Motor neuron (in vitro differentiated cells): Measurements from ENCODE around the gene OR6Q1. TPM values are rescaled to one million over a fixed set of nuclear protein-coding genes. Genes with fewer than 3 reads are reported as not detected.
A peak's percentile ranks its signal among the peaks of the same experiment; 100 is the strongest.
"Not testable (repeated sequence)": the region's sequence is repeated elsewhere in the genome, so short reads cannot be mapped to it uniquely, and the experiment has no call there.

Experiments used
- ATAC-seq, 8 experiments: fragments of 200-7000 bp; cut with Tn5 transposase; replicated peaks in 6 of 8; 2 replicates each; pipeline ENCODE4 v1.8.0; 2021; ENCODE audit warnings: mild to moderate bottlenecking in 8 of 8, moderate library complexity in 8 of 8
- H3K27ac ChIP-seq, 2 donors: fragments of 250-450 bp; sonication (Bioruptor Pico); 2 replicates each; pipeline ENCODE4 v1.9.0; 2021; ENCODE audit warnings: antibody characterized with exemption in 2 of 2, mild to moderate bottlenecking in 2 of 2, moderate library complexity in 1 of 2
- H3K4me1 ChIP-seq, 2 donors: fragments of 250-450 bp; sonication (Bioruptor Pico); replicated peaks in 1 of 2; 2 replicates each; pipeline ENCODE4 v1.6.1; 2021; ENCODE audit warnings: antibody characterized with exemption in 2 of 2, mild to moderate bottlenecking in 2 of 2, moderate library complexity in 1 of 2
- H3K4me3 ChIP-seq, 5 donors: fragments of 250-450 bp; sonication (Bioruptor Pico); 2 replicates each; pipeline ENCODE4 v1.9.0; 2021; ENCODE audit warnings: antibody characterized with exemption in 5 of 5, mild to moderate bottlenecking in 5 of 5, moderate library complexity in 4 of 5
- WGBS, 10 experiments: fragments of 450-650 bp; shearing (Covaris generic); methylation state at CpG; one replicate each; pipeline ENCODE4 v1.0.0; 2022; 5-methylcytosine and 5-hydroxymethylcytosine counted together
- in situ Hi-C, 9 experiments: fragments of 400-800 bp; cut with MboI; loops; one replicate each; pipeline ENCODE4 v1.15.0; 2021; ENCODE audit warnings: low sequenced_read_pairs in 9 of 9, low pct_unique_long_range_greater_than_20kb in 2 of 9; ENCODE audit not compliant: unreplicated experiment in 9 of 9
- total RNA-seq, 8 experiments: library from RNA; unstranded; fragments of 300-600 nt; gene quantifications; 2 replicates each; pipeline versions ENCODE4 v1.2.3 to v1.2.4, GENCODE V29; 2022

Gene OR6Q1
- total RNA-seq: under 1 TPM in 1 of 8 experiments, not detected in 7; 0.38 TPM

GRCh38 chr11:58030653-58031052 is at the start of gene OR6Q1:
TSS of gene OR6Q1 (plus strand) at chr11:58030953. CDS start at chr11:58030953, 0 bp downstream.
- no peak within 1 kb of the TSS for H3K27ac ChIP-seq
- no peak for ATAC-seq
- H3K4me3 ChIP-seq: no peak within 1 kb of the TSS
- no peaks in the 10 kb centered on the region for H3K4me1 ChIP-seq
- in situ Hi-C loops: no loop called here

DNA sequence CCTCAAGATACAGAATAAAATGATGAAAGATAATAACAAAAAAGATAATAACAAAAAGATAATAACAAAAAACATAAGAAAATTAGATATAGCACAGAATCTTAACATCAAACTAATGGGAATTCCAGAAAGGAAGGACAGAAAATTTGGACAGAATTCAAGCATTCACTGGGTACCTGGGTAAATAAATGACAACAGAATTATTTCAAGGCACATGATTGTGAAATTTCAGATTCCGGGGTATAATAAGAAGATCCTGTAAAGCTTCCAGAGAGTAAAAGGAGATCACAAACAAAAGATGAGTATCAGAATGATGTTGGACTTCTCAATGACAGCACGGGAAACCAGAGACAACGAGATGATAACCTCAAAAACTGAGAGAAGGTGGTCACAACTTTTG is 49.2 kb upstream of the OR6Q1 start:
- in situ Hi-C loops: no loop called here
- H3K27ac ChIP-seq: no peak overlapping the region
- H3K4me3 ChIP-seq: no peak overlapping the region
- ATAC-seq: no peak
- 6 to 100% (median 80%) methylated on average over 1 to 3 of the region's 3 CpGs for WGBS, 10 experiments
- H3K4me1 ChIP-seq: peaks cover 4 to 13% of the 10 kb centered on the region in 2 donors

DNA sequence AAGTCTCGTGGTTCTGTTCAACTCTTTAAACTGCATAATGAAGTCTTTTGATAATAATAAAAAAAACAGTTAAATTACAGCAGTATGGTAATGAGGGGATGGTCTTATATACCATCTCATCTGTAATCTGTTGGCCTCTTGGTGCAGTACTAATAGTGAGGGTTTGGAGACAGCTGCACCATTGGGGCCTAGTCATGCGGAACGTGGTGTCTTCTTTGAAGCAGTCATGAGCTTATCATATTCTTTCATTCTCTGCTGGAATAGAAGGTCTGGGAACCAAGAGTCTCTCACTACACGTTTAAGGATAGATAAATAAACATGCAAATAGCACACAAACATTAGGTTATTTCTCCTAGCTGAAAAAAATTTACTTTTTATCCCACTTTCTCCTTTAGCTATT is 48.0 kb upstream of the OR6Q1 start:
- in situ Hi-C loops: no loop called here
- peak in 5 of 8 experiments; percentile 70 to 100 (median 99) for ATAC-seq
- Histone ChIP-seq H3K4me3 (no peak overlapping the region), H3K4me1 (peaks cover 4 to 13% of the 10 kb centered on the region in 2 donors), H3K27ac (peak overlapping the region in 1 of 2 donors; percentile 61)
- WGBS, 10 experiments: 0 to 70% (median 15%) methylated on average over 1 to 4 of the region's 4 CpGs

GRCh38 chr11:57983191-57983590 is 47.6 kb upstream of the OR6Q1 start:
- 0 to 71% (median 40%) methylated on average over 1 to 3 of the region's 3 CpGs for WGBS, 10 experiments
- H3K4me1 ChIP-seq: peaks cover 4 to 13% of the 10 kb centered on the region in 2 donors
- peak in 4 of 8 experiments; percentile 29 to 52 (median 35) for ATAC-seq
- no peak overlapping the region for H3K4me3 ChIP-seq
- H3K27ac ChIP-seq: peak overlapping the region in 1 of 2 donors; percentile 61
- in situ Hi-C loops: no loop called here

DNA sequence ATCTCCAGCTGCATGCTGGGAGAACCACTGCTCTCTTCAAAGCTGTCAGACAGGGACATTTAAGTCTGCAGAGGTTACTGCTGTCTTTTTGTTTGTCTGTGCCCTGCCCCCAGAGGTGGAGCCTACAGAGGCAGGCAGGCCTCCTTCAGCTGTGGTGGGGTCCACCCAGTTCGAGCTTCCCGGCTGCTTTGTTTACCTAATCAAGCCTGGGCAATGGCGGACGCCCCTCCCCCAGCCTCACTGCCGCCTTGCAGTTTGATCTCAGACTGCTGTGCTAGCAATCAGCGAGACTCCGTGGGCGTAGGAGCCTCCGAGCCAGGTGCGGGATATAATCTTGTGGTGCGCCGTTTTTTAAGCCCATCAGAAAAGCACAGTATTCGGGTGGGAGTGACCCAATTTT is 31.2 kb upstream of the OR6Q1 start:
- in situ Hi-C loops, H3K4me3 ChIP-seq, ATAC-seq, H3K4me1 ChIP-seq, H3K27ac ChIP-seq: not testable (repeated sequence)
- WGBS, 10 experiments: no CpG with 5 or more reads among the region's 13 CpGs

DNA sequence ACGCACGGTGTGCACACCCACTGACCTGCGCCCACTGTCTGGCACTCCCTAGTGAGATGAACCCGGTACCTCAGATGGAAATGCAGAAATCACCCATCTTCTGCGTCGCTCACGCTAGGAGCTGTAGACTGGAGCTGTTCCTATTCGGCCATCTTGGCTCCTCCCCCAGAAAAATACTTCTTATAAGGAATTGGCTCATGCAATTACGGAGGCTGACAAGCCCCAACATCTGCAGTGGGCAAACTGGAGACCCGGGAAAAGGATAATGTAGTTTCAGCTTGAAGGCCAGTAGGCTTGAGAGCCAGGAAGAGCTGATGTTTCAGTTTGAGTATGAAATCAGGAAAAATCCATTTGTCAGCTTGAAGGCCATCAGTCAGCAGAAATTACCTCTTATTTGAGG is 30.7 kb upstream of the OR6Q1 start:
- H3K4me3 ChIP-seq, ATAC-seq, in situ Hi-C loops, H3K27ac ChIP-seq, H3K4me1 ChIP-seq: not testable (repeated sequence)
- 42 to 100% (median 100%) methylated on average over 1 to 3 of the region's 10 CpGs; no CpG with 5 or more reads in 6 of the 10 experiments for WGBS, 10 experiments

DNA sequence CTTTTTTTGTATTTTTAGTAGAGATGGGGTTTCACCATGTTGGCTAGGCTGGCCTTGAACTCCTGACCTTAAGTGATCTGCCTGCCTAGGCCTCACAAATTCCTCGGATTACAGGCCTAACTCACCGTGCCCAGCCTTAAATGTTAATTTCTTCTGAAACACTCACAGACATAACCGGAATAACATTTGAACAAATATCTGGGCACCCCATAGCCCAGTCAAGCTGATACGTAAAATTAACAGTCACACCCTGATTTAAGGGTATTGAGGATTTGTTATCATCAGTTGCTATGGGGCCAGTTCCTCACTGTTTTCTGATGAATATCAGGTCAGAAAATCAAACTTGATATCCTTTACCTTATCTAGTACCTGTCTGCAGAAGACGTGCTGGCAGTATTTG is 30.1 kb upstream of the OR6Q1 start:
- WGBS, 10 experiments: 47 to 100% (median 72%) methylated on average over 1 to 5 of the region's 5 CpGs; no CpG with 5 or more reads in 1 of the 10 experiments
- no peak for ATAC-seq
- Histone ChIP-seq H3K27ac (no peak overlapping the region), H3K4me3 (no peak overlapping the region), H3K4me1 (no peaks in the 10 kb centered on the region)
- in situ Hi-C loops: no loop called here

GRCh38 chr11:58003036-58003435 is 27.7 kb upstream of the OR6Q1 start:
- ATAC-seq: no peak
- Histone ChIP-seq H3K4me3 (no peak overlapping the region), H3K4me1 (no peaks in the 10 kb centered on the region), H3K27ac (no peak overlapping the region)
- in situ Hi-C loops: no loop called here
- WGBS, 10 experiments: 0 to 85% (median 35%) methylated on average over 1 to 2 of the region's 2 CpGs; no CpG with 5 or more reads in 4 of the 10 experiments

DNA sequence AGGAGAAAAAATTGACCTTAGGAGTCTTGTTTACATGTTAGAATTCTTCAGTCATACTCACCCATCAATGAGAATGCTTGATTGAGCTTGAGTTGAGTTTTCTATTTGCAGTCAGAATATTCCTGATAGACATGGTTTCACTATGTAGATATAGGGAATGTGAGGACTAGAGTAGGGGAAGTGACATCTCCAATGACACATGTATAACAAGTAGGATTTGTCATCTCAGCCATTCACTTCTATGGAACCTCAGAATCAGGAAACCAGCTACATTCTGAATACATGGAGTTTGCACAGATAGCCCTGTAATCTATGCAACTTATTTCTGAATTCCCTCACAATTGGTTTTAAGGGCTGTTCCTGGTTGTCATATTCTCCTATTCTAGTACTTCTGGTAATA is 27.2 kb upstream of the OR6Q1 start:
- Histone ChIP-seq H3K4me1 (no peaks in the 10 kb centered on the region), H3K4me3 (no peak overlapping the region), H3K27ac (no peak overlapping the region)
- in situ Hi-C loops: no loop called here
- ATAC-seq: peak in 1 of 8 experiments; percentile 43

DNA sequence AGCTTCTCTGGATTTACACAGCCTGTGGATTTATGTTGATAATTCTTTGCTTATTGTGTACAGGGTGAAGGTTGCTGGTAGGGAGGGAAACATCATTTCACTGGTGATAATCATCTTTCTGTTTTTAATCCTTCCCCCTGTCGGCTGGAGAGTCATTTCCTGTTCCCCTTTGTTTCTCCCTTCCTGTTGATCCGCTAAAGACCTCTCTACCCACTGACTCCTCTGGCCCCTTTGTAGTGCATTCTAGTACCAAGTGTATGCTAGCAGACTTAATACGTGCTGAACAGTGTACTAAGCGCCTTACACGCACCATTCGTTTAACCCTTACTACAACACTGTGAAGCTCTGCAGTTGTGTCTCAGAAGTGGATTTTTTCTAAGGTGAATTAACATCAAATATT is 26.1 kb upstream of the OR6Q1 start:
- WGBS, 10 experiments: 26 to 85% (median 73%) methylated on average over 1 to 6 of the region's 6 CpGs; no CpG with 5 or more reads in 1 of the 10 experiments
- in situ Hi-C loops: no loop called here
- H3K4me1 ChIP-seq: no peaks in the 10 kb centered on the region
- no peak overlapping the region for H3K27ac ChIP-seq
- H3K4me3 ChIP-seq: no peak overlapping the region
- ATAC-seq: no peak

DNA sequence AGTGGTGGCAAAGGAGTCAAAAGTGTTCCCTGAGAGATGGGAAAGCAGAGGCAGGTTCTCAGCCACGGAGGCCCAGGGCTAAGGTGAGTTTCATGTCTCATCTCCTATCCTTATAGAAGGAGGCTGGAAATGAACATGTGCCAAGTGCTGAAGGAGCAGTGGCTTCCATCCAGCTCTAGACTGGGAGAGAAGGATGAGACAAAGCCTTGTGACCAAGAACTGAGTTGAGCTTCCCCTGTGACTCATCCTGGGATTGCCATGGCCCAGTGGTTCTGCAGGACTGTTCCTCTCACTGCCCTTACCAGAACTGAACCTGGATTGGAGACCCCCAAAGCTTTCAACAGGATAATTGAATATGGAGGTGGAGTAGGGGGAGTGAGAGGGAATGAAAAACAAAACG is 23.8 kb upstream of the OR6Q1 start:
- in situ Hi-C loops: no loop called here

DNA sequence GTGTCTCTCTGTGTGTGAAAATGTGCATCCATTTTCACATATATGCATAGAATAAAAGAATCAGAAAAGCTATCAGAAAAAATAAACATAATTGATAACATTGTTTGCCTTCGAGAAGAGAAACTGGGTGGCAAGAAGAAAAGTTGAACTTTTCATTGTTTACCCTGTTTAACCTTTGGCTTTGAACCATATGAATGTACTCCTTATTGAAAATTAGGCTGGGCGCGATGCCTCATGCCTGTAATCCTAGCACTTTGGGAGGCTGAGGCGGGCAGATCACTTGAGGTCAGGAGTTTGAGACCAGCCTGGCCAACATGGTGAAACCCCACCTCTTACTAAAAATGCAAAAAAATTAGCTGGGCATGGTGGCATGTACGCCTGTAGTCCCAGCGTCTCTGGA is 19.0 kb upstream of the OR6Q1 start:
- WGBS, 10 experiments: 30 to 95% (median 63%) methylated on average over 1 to 5 of the region's 6 CpGs; no CpG with 5 or more reads in 1 of the 10 experiments

More for the DNA sequence above, 23.8 kb upstream of the OR6Q1 start:
- Histone ChIP-seq H3K4me3 (no peak overlapping the region), H3K27ac (no peak overlapping the region), H3K4me1 (no peaks in the 10 kb centered on the region)
- peak in 2 of 8 experiments; percentile 52 to 75 for ATAC-seq
- WGBS, 10 experiments: 0 to 83% (median 33%) methylated on average over 1 to 2 of the region's 2 CpGs; no CpG with 5 or more reads in 1 of the 10 experiments

GRCh38 chr11:58023435-58023931 is 7.3 kb upstream of the OR6Q1 start, which contains the start of gene OR9Q1:
TSS of gene OR9Q1 (plus strand) at chr11:58023881. CDS start at chr11:58179445, 155,564 bp downstream.
- Histone ChIP-seq H3K4me3 (no peak within 1 kb of the TSS), H3K4me1 (no peaks in the 10 kb centered on the region), H3K27ac (no peak within 1 kb of the TSS)
- ATAC-seq: no peak
- in situ Hi-C loops: no loop called here
- 24 to 100% (median 74%) methylated on average over 1 to 5 of the region's 5 CpGs for WGBS, 10 experiments

More for the DNA sequence above, 19.0 kb upstream of the OR6Q1 start:
- Histone ChIP-seq H3K27ac (no peak overlapping the region), H3K4me3 (no peak overlapping the region), H3K4me1 (no peaks in the 10 kb centered on the region)
- ATAC-seq: no peak
- in situ Hi-C loops: no loop called here

DNA sequence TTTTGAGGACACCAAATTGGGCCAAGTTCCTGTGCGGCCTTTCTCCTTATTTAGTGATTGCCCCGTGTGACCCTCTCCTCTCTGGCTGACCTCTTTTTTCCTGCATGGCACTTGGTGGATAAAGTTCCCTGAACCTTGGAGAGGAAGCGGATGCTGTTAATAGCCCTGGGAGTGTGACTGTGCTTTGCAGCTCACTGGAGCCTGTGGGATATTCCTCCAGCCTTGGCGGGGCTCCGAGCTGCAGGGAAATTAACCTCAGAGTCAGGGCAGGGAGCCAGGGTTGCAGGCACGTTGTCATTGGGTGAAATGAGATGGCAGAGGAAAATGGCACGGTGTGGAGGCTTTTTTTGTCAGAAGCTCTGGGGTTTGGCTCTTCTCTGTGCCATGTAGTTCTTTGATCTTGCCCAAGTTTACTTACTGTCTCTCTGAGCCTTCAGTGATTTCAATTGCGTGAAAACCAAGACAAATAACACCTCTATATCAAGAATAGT is 6.1 kb upstream of the OR6Q1 start:
- Histone ChIP-seq H3K4me3 (no peak overlapping the region), H3K27ac (no peak overlapping the region), H3K4me1 (no peaks in the 10 kb centered on the region)
- peak in 1 of 8 experiments; percentile 53 for ATAC-seq
- WGBS, 10 experiments: 0 to 90% (median 55%) methylated on average over 1 to 6 of the region's 8 CpGs; no CpG with 5 or more reads in 2 of the 10 experiments
- in situ Hi-C loops: no loop called here
